Right renal cortex interstitium (tissue), 3 donors: Measurements from ENCODE around the gene CDH22. TPM values are rescaled to one million over a fixed set of nuclear protein-coding genes. Genes with fewer than 3 reads are reported as not detected.
A peak's percentile ranks its signal among the peaks of the same experiment; 100 is the strongest.

Experiments used
- DNase-seq, 3 donors: peaks; one replicate each; pipeline ENCODE4 v3.0.0-alpha.2; 2013; ENCODE audit warnings: low read depth in 3 of 3, low spot score in 2 of 3
- polyA plus RNA-seq, 3 donors: library from polyadenylated mRNA; unstranded; fragments of 120-200 nt; gene quantifications; one replicate each; pipeline ENCODE4 v1.2.1, GENCODE V29; 2013; ENCODE audit not compliant: insufficient read length in 3 of 3

Gene CDH22
- polyA plus RNA-seq, 3 donors: not detected

GRCh38 chr20:46157076-46157592 is 151.2 kb downstream of the CDH22 start:
- DNase-seq: no peak

- DNase-seq: no peak
Observed at GRCh38 chr20:46156065-46156464, 152.2 kb downstream of the CDH22 start.

GRCh38 chr20:46154796-46155195 is 153.5 kb downstream of the CDH22 start:
- no peak for DNase-seq

- no peak for DNase-seq
Observed at GRCh38 chr20:46154305-46154704, 154.0 kb downstream of the CDH22 start.

- no peak for DNase-seq
Observed at GRCh38 chr20:46152824-46153586, 155.3 kb downstream of the CDH22 start.

GRCh38 chr20:46151936-46152335 is 156.4 kb downstream of the CDH22 start:
- no peak for DNase-seq

- DNase-seq: no peak
Observed at GRCh38 chr20:46150943-46151342, 157.4 kb downstream of the CDH22 start.

- no peak for DNase-seq
Observed at GRCh38 chr20:46148313-46149208, 159.7 kb downstream of the CDH22 start.

- DNase-seq: no peak
Observed at GRCh38 chr20:46145713-46146112, 162.6 kb downstream of the CDH22 start.

GRCh38 chr20:46144432-46145025 is 163.8 kb downstream of the CDH22 start:
- DNase-seq: no peak

GRCh38 chr20:46142124-46142523 is 166.2 kb downstream of the CDH22 start:
- no peak for DNase-seq

- DNase-seq: no peak
Observed at GRCh38 chr20:46139908-46140482, 168.3 kb downstream of the CDH22 start.

GRCh38 chr20:46139266-46139889 is 168.9 kb downstream of the CDH22 start:
- DNase-seq: no peak

GRCh38 chr20:46137816-46138215 is 170.5 kb downstream of the CDH22 start:
- DNase-seq: no peak

- DNase-seq: no peak
Observed at GRCh38 chr20:46135856-46136633, 172.3 kb downstream of the CDH22 start.

GRCh38 chr20:46134716-46135115 is 173.6 kb downstream of the CDH22 start:
- DNase-seq: no peak

- DNase-seq: no peak
Observed at GRCh38 chr20:46133886-46134654, 174.2 kb downstream of the CDH22 start.

GRCh38 chr20:46132705-46133120 is 175.6 kb downstream of the CDH22 start:
- peak in 2 of 3 donors; percentile 27 to 33 for DNase-seq

GRCh38 chr20:46131396-46131795 is 176.9 kb downstream of the CDH22 start:
- no peak for DNase-seq
